GM23248 (cell line): ENCODE measurements around the gene CELSR1. TPM values are rescaled to one million over a fixed set of nuclear protein-coding genes. Genes with fewer than 3 reads are reported as not detected.

Experiments used
- DNase-seq: peaks from one replicate; pipeline ENCODE4 v3.0.0-alpha.2; 2015
- H2AFZ ChIP-seq: fragments of 200-600 bp; sonication (generic); 2 replicates; pipeline ENCODE4 v1.6.1; 2016; ENCODE audit warnings: antibody characterized with exemption
- H3F3A ChIP-seq: fragments of 200-600 bp; sonication (generic); 2 replicates; pipeline ENCODE4 v1.6.1; 2016; ENCODE audit warnings: mild to moderate bottlenecking, antibody characterized with exemption, mixed run types; ENCODE audit not compliant: insufficient read depth
- H3K27ac ChIP-seq: fragments of 200-600 bp; sonication (generic); 2 replicates; pipeline ENCODE4 v1.5.1; 2016; ENCODE audit warnings: mild to moderate bottlenecking
- H3K27me3 ChIP-seq: fragments of 200-600 bp; sonication (generic); replicated peaks from 2 replicates; pipeline ENCODE4 v1.6.1; 2016; ENCODE audit warnings: mild to moderate bottlenecking; ENCODE audit not compliant: insufficient read depth
- H3K36me3 ChIP-seq: fragments of 200-600 bp; sonication (generic); 2 replicates; pipeline ENCODE4 v1.6.1; 2016; ENCODE audit warnings: low read depth, mild to moderate bottlenecking
- H3K4me1 ChIP-seq: fragments of 200-600 bp; sonication (generic); 2 replicates; pipeline ENCODE4 v1.6.1; 2016; ENCODE audit warnings: mild to moderate bottlenecking; ENCODE audit not compliant: insufficient read depth
- H3K4me2 ChIP-seq: fragments of 200-600 bp; sonication (generic); one replicate; pipeline ENCODE4 v1.6.1; 2016; ENCODE audit warnings: mild to moderate bottlenecking; ENCODE audit not compliant: unreplicated experiment
- H3K4me3 ChIP-seq: fragments of 200-600 bp; sonication (generic); 2 replicates; pipeline ENCODE4 v1.5.1; 2016; ENCODE audit warnings: mild to moderate bottlenecking
- H3K79me2 ChIP-seq: fragments of 200-600 bp; sonication (generic); 2 replicates; pipeline ENCODE4 v1.6.1; 2016; ENCODE audit warnings: mild to moderate bottlenecking; ENCODE audit not compliant: insufficient read depth
- H3K9ac ChIP-seq: fragments of 200-600 bp; sonication (generic); 2 replicates; pipeline ENCODE4 v1.6.1; 2016; ENCODE audit warnings: mild to moderate bottlenecking
- H3K9me2 ChIP-seq: fragments of 200-600 bp; sonication (generic); 2 replicates; pipeline ENCODE4 v1.6.1; 2016; ENCODE audit warnings: mixed run types, mild to moderate bottlenecking, moderate library complexity; ENCODE audit not compliant: insufficient read depth
- H3K9me3 ChIP-seq: fragments of 200-600 bp; sonication (generic); one replicate; pipeline ENCODE4 v1.6.1; 2017; ENCODE audit warnings: low read depth
- H4K20me1 ChIP-seq: fragments of 200-600 bp; sonication (generic); 2 replicates; pipeline ENCODE4 v1.6.0; 2016; ENCODE audit not compliant: insufficient read depth
- EZH2 ChIP-seq: fragments of 200-600 bp; sonication (generic); IDR thresholded peaks from 2 replicates; pipeline ENCODE4 v1.6.1; 2018; ENCODE audit warnings: antibody characterized with exemption, mild to moderate bottlenecking; ENCODE audit not compliant: insufficient read depth, poor library complexity, severe bottlenecking
- EZH2phosphoT487 ChIP-seq: fragments of 200-600 bp; sonication (generic); IDR thresholded peaks from 2 replicates; pipeline ENCODE4 v1.6.1; 2018; ENCODE audit warnings: antibody characterized with exemption, moderate library complexity, mild to moderate bottlenecking, low read depth; ENCODE audit not compliant: insufficient read depth
- WGBS, 2 experiments: methylation state at CpG; one replicate each; pipeline ENCODE4 v1.1.6; 2015 to 2017; ENCODE audit warnings: low lambda C conversion rate in 2 of 2, low coverage in 1 of 2; ENCODE audit errors: missing lambda C conversion rate in 2 of 2; 5-methylcytosine and 5-hydroxymethylcytosine counted together
- in situ Hi-C: fragments of 300-500 bp; cut with MboI; formaldehyde crosslinking; loops from 2 replicates; pipeline ENCODE4 v1.15.0; 2020
- polyA plus RNA-seq: library from polyadenylated mRNA; unstranded; fragments of >200 nt; fragmentation: Nextera tagmentation; extraction: Ambion mirVana; gene quantifications from 2 replicates; pipeline ENCODE4 v1.2.1, GENCODE V29; 2016
- total RNA-seq: library from RNA; depleted of rRNA; stranded (reverse); fragments of >200 nt; shearing (Covaris generic); gene quantifications from 2 replicates; pipeline ENCODE4 v1.2.3, GENCODE V29; 2014

Gene CELSR1
- total and polyA plus RNA-seq, 2 experiments from 2014 or later = 0.23 to 0.54 TPM

DNA sequence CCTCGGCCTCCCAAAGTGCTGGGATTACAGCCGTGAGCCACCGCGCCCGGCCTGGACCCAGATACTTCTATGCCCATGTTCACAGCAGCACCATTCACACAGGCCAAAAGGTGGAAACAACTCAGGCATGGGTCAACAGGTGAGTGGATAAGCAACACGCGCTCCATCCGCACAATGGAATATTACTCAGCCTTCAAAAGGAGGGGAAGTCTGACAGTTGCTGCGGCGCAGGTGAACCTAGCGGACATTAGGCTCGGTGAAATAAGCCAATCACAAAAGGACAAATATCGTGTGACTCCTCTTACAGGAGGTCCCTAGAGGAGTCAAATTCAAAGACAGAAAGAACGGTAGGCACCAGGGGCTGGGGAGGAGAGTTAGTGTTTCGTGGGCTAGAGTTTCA lies 154.9 kb downstream of the CELSR1 start:
- Histone ChIP-seq H3K36me3 (no peaks in the 10 kb centered on the region), H3K4me2 (no peak overlapping the region), H3K27ac (no peak overlapping the region), H3K4me1 (no peaks in the 10 kb centered on the region), H3K27me3 (no peaks in the 10 kb centered on the region; the same call in 1 of the 2 replicates), H3K9me3 (no peaks in the 10 kb centered on the region), H3K9ac (no peak overlapping the region), H3K9me2 (no peaks in the 10 kb centered on the region), H2AFZ (no peak overlapping the region), H3K4me3 (no peak overlapping the region), H3F3A (no peaks in the 10 kb centered on the region), H3K79me2 (no peaks in the 10 kb centered on the region), H4K20me1 (no peaks in the 10 kb centered on the region)
- 88 to 90% methylated on average over 15 of the region's 15 CpGs for WGBS, 2 experiments
- in situ Hi-C loops = loop anchor here (10.0 kb wide), 1 partner anchor 162 kb away; no protein-coding TSS in a partner anchor
- DNase-seq = no peak
- TF ChIP-seq EZH2 (no peak), EZH2phosphoT487 (no peak)

DNA sequence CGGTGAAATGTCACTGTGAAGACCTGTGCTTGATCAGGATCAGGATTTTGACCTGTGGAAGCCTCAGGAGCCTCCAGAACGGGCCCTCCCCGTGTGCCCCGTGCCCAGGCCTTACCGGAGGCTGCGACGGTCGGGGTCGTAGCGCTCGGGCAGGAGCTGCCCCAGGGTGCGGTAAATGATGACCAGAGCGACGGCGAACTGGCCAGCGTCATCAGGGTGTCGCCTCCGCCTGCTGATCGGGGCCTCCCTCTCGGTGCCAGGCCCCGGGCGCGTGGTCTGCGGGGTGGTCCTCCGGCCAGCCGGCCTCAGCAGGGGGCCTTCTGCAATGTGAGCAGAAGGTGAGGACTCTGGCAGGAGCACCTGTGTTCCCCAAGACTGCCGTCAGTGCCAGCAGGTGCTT lies 155.7 kb downstream of the CELSR1 start:
- Histone ChIP-seq H4K20me1 (no peaks in the 10 kb centered on the region), H3K4me1 (no peaks in the 10 kb centered on the region), H3K9me3 (no peaks in the 10 kb centered on the region), H3K27me3 (no peaks in the 10 kb centered on the region; the same call in 1 of the 2 replicates), H3F3A (no peaks in the 10 kb centered on the region), H3K9ac (no peak overlapping the region), H3K79me2 (no peaks in the 10 kb centered on the region), H3K4me2 (no peak overlapping the region), H3K36me3 (no peaks in the 10 kb centered on the region), H3K4me3 (no peak overlapping the region), H3K27ac (no peak overlapping the region), H2AFZ (no peak overlapping the region), H3K9me2 (no peaks in the 10 kb centered on the region)
- no peak for TF ChIP-seq EZH2phosphoT487
- TF ChIP-seq EZH2 = no peak
- no peak for DNase-seq
- in situ Hi-C loops = loop anchor here (10.0 kb wide), 1 partner anchor 163 kb away; no protein-coding TSS in a partner anchor
- WGBS, 2 experiments = 89% methylated on average over 21 to 27 of the region's 27 CpGs

DNA sequence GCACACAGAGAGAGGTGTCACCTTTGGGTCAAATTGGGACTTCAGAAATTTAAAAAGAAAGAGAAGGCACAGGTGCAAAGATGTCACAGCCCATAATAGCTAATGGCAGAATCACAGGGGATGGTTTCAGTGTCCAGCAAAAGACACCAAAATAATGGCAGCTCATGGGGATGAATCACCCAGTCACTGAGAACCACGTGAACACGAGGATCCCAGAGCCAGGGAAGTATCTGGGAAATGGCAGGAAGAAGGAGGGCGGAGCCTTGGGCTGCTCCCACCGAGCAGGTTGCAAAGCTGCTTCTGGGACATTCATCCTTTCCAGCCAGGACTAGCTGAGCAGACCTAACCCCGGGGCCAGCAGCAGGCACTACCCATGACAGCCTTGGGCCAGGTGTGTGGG lies 156.3 kb downstream of the CELSR1 start:
- Histone ChIP-seq H3K27ac (no peak overlapping the region), H3K27me3 (no peaks in the 10 kb centered on the region; the same call in 1 of the 2 replicates), H4K20me1 (no peaks in the 10 kb centered on the region), H3K9me2 (no peaks in the 10 kb centered on the region), H3F3A (no peaks in the 10 kb centered on the region), H3K4me3 (no peak overlapping the region), H3K9ac (no peak overlapping the region), H3K4me2 (no peak overlapping the region), H3K9me3 (no peaks in the 10 kb centered on the region), H3K36me3 (no peaks in the 10 kb centered on the region), H3K79me2 (no peaks in the 10 kb centered on the region), H2AFZ (no peak overlapping the region), H3K4me1 (no peaks in the 10 kb centered on the region)
- peak; percentile 44 for DNase-seq
- 27 to 31% methylated on average over 5 of the region's 5 CpGs for whole genome bisulfite sequencing, 2 experiments
- in situ Hi-C loops = loop anchor here (10.0 kb wide), 1 partner anchor 164 kb away; no protein-coding TSS in a partner anchor
- TF ChIP-seq EZH2phosphoT487 (no peak), EZH2 (no peak)

DNA sequence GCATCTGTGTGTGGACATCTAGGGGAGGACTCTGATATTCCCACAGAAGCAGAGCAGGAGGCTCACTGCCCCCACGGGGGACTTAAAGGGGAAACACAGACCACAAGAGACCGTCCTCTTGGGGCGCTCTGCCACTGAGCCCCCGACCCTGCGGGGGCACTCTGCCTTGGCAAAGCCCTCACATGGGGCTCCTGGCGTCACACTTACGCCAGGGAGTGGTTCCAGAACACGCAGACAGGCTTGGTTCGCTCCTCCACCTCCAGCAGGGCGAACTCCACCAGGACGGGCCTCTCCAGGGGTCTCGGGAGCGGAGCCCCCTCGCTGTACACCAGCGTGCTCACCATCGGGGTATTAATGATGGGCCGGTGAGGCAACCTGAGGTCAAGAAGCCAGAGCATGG lies 156.8 kb downstream of the CELSR1 start:
- 81 to 82% methylated on average over 17 of the region's 17 CpGs for WGBS, 2 experiments
- no peak for DNase-seq
- no peaks in the 10 kb centered on the region for H4K20me1 ChIP-seq
- no peak overlapping the region for H3K27ac ChIP-seq
- TF ChIP-seq EZH2phosphoT487 (no peak), EZH2 (no peak)
- H3K4me3 ChIP-seq = no peak overlapping the region
- H3K9ac ChIP-seq = no peak overlapping the region
- H3K36me3 ChIP-seq = no peaks in the 10 kb centered on the region
- H3K79me2 ChIP-seq = no peaks in the 10 kb centered on the region
- no peaks in the 10 kb centered on the region for H3F3A ChIP-seq
- H3K27me3 ChIP-seq = no peaks in the 10 kb centered on the region; the same call in 1 of the 2 replicates
- in situ Hi-C loops = loop anchor here (10.0 kb wide), 1 partner anchor 164 kb away; no protein-coding TSS in a partner anchor
- no peak overlapping the region for H2AFZ ChIP-seq
- no peaks in the 10 kb centered on the region for H3K4me1 ChIP-seq
- H3K9me2 ChIP-seq = no peaks in the 10 kb centered on the region
- H3K9me3 ChIP-seq = peaks cover 3% of the 10 kb centered on the region
- no peak overlapping the region for H3K4me2 ChIP-seq
